ENCODE data around the gene TOGARAM1. TPM values are rescaled to one million over a fixed set of nuclear protein-coding genes. Genes with fewer than 3 reads are reported as not detected.

The TOGARAM1 gene
- total RNA-seq, 1 donor from 2014 or later, result 20.0 TPM

- no peak for DNase-seq
- intact Hi-C loops (cut with DNase I), result no loop called here
- ATAC-seq (ENCODE audit: poor library complexity), result no peak
These were observed 41.9 kb downstream of the TOGARAM1 start for GRCh38 chr14:45003924-45004323.

- intact Hi-C loops (cut with DNase I), result no loop called here
- DNase-seq (no peak), ATAC-seq (ENCODE audit: poor library complexity) (no peak)
These were observed 53.1 kb downstream of the TOGARAM1 start for GRCh38 chr14:45015133-45015532.

DNA sequence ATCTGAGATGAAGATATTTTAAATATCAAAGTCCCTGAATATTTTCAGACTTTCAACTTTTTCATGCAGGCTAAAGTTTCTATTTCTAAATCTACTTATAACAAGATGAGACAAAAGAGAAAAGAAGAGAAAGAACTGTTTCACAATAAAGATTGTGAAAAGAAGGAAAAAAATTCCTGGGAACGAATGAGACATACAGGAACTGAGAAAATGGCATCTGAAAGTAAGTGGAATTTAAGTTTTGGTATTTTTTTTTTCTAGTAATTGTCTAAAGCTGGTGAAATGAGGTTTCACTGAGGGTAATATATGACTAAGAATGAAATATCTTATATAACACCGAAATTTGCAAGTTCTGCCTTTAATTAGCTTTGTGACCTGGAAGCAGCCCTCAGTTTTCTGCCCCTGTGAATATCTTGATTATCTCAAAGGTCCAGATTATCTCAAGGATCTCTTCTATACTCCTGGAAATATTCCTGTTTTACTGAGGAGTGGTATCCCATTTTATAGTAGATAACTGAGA lies 66.2 kb downstream of the TOGARAM1 start:
- ATAC-seq (ENCODE audit: poor library complexity), result no peak
- DNase-seq, result no peak
- intact Hi-C loops (cut with DNase I), result no loop called here

DNA sequence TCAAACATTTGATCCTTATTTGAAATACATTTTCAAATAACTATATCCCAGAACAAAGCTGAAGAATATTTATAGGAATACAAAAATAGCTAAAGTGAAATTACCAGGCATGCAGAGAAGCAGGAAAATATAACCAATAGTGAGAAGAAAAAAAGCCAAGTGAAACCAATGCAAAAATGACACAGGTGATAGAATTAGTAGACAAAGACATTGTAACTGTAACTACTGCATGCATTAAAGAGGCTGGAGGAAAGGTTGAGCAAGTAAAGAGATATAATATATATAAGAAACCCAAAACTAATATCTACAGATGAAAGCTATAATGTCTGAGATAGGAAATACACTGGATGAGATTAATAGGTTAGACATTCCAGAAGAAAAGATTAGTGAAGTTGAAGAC lies 72.7 kb downstream of the TOGARAM1 start:
- intact Hi-C loops (cut with DNase I), result no loop called here
- ATAC-seq (ENCODE audit: poor library complexity), result no peak
- no peak for DNase-seq

DNA sequence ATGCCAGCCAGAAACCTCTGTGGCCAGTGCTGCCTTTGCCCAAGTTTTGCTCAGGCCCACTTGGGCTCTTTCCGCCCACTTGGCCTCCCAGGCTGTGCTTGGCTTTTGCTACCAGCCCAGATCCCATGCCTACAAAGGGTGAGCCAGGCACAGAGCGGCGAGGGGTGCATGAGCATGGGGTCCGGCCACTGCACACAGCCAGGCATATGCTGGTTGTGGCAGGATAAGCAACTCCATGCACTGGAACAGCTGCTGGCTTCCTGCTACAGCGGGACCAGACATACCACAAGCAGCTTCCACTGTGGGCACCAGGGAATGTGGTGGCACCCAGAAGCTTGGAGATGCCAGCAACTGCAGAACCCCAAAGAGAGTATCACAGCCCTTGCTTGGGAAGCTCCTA lies 76.3 kb downstream of the TOGARAM1 start:
- no peak for ATAC-seq (ENCODE audit: poor library complexity)
- intact Hi-C loops (cut with DNase I), result no loop called here
- no peak for DNase-seq

DNA sequence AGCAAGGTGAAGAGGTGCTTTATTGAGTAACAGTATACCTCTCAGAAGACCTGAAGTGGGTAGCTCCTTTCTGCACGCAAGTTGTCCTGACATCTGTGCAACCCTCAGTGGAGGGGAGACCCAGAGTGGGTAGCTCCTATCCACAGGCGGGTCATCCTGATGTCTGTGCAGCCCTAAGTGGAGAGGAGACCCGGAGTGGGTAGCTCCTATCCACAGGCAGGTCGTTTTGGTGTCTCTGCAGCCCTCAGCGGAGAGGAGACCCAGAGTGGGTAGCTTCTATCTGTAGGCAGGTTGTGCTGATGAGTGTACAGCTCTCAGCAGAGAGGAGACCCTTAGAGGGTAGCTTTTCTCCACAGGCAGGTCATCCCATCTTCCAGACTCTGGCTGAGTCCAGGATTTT lies 76.9 kb downstream of the TOGARAM1 start:
- intact Hi-C loops (cut with DNase I), result no loop called here
- no peak for DNase-seq
- ATAC-seq (ENCODE audit: poor library complexity), result no peak

- ATAC-seq (ENCODE audit: poor library complexity), result no peak
- intact Hi-C loops (cut with DNase I), result no loop called here
- DNase-seq, result no peak
These were observed 77.4 kb downstream of the TOGARAM1 start for GRCh38 chr14:45039390-45039789.

- intact Hi-C loops (cut with DNase I), result no loop called here
- ATAC-seq (ENCODE audit: poor library complexity) (no peak), DNase-seq (no peak)
These were observed 79.7 kb downstream of the TOGARAM1 start for GRCh38 chr14:45041641-45042040.

GRCh38 chr14:45044638-45045037 lies 82.6 kb downstream of the TOGARAM1 start:
- intact Hi-C loops (cut with DNase I), result no loop called here
- DNase-seq (no peak), ATAC-seq (ENCODE audit: poor library complexity) (no peak)

- intact Hi-C loops (cut with DNase I), result no loop called here
- ATAC-seq (ENCODE audit: poor library complexity), result no peak
These were observed 86.4 kb downstream of the TOGARAM1 start for GRCh38 chr14:45048385-45048784.

GRCh38 chr14:45051180-45051579 lies 89.2 kb downstream of the TOGARAM1 start:
- ATAC-seq (ENCODE audit: poor library complexity) (no peak), DNase-seq (no peak)
- intact Hi-C loops (cut with DNase I), result no loop called here

More at GRCh38 chr14:45048385-45048784, 86.4 kb downstream of the TOGARAM1 start:
- DNase-seq, result no peak

GRCh38 chr14:45051896-45052295 lies 89.9 kb downstream of the TOGARAM1 start:
- DNase-seq, result no peak
- ATAC-seq (ENCODE audit: poor library complexity), result no peak
- intact Hi-C loops (cut with DNase I), result no loop called here

DNA sequence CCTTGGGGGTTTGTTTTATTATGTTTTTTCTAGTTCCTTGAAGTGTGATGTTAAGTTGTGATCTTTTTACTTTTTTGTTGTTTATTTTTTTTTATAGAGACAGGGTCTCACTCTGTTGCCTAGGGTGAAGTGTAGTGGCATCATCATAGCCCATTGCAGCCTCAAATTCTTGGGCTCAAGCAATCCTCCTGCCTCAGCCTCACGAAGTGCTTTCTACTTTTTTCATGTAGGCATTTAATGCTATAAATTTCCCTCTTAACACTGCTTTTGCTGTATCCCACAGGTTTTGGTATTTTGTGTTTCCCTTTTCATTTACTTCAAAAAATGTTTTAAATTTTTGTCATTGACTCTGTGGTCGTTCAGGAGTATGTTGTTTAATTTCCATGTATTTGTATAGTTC lies 95.4 kb downstream of the TOGARAM1 start:
- intact Hi-C loops (cut with DNase I), result no loop called here
- DNase-seq, result no peak
- ATAC-seq (ENCODE audit: poor library complexity), result no peak

GRCh38 chr14:45057881-45058364 lies 95.9 kb downstream of the TOGARAM1 start:
- no peak for DNase-seq
- ATAC-seq (ENCODE audit: poor library complexity), result no peak
- intact Hi-C loops (cut with DNase I), result no loop called here

DNA sequence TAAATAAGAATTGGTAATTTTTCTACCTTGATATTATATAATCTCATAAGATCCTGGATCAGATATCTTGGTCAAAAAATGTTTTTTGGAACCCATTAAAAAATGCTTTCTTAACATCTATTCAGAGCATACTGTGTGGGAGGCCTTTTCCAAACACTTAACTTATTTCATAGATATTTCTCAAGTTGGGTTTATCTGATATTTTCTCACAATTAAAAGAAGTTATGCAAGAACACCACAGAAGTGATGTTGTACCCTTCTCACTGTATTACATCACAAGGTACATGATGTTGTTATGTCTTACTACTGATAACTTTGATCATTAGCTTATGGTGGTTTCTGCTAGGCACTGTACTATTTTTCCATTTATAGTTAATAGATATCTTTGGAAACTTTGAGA lies 98.6 kb downstream of the TOGARAM1 start:
- DNase-seq (no peak), ATAC-seq (ENCODE audit: poor library complexity) (no peak)
- intact Hi-C loops (cut with DNase I), result no loop called here

- ATAC-seq (ENCODE audit: poor library complexity) (peak; percentile 93), DNase-seq (no peak)
- intact Hi-C loops (cut with DNase I), result no loop called here
These were observed 103.5 kb downstream of the TOGARAM1 start for GRCh38 chr14:45065540-45065939.

GRCh38 chr14:45065956-45066355 lies 104.0 kb downstream of the TOGARAM1 start:
- intact Hi-C loops (cut with DNase I), result no loop called here
- ATAC-seq (ENCODE audit: poor library complexity) (peak; percentile 61), DNase-seq (no peak)

DNA sequence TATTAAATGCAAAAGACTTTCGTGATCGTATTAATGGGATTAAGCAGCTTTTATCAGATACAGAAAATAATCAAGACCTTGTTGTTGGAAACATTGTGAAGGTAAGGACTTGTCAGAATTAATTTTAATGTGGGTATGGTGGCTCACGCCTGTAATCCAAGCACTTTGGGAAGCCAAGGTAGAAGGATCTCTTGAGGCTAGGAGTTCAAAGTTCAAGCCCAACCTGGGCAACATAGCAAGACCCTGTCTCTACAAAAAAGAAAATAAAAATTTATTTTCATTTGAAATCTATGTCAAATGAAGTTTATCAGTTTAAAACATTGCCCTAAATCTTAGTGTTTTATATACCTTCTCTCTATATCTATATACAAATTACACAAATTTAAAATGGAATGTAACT lies 104.7 kb downstream of the TOGARAM1 start:
- intact Hi-C loops (cut with DNase I), result no loop called here
- DNase-seq (no peak), ATAC-seq (ENCODE audit: poor library complexity) (no peak)

- ATAC-seq (ENCODE audit: poor library complexity) (no peak), DNase-seq (no peak)
- intact Hi-C loops (cut with DNase I), result no loop called here
These were observed 106.4 kb downstream of the TOGARAM1 start for GRCh38 chr14:45068396-45068795.

GRCh38 chr14:45070215-45070614 lies 108.2 kb downstream of the TOGARAM1 start:
- ATAC-seq (ENCODE audit: poor library complexity) (no peak), DNase-seq (no peak)
- intact Hi-C loops (cut with DNase I), result no loop called here

GRCh38 chr14:45072126-45072525 lies 110.1 kb downstream of the TOGARAM1 start:
- no peak for ATAC-seq (ENCODE audit: poor library complexity)
- no peak for DNase-seq
- intact Hi-C loops (cut with DNase I), result no loop called here

All from Right ventricle myocardium superior (tissue), 1 donor.